Coronary artery (tissue), 2 donors: ENCODE data around the gene DYNC2H1.
A peak's percentile ranks its signal among the peaks of the same experiment; 100 is the strongest.

Source experiments
- DNase-seq: peaks from one replicate; pipeline ENCODE4 v3.0.0-alpha.2; 2017; ENCODE audit warnings: low spot score
- H3K27ac ChIP-seq, 2 donors: fragments of 200-600 bp; sonication (generic); one replicate each; pipeline ENCODE4 v1.5.1; 2016 to 2019
- H3K4me3 ChIP-seq: fragments of 200-600 bp; sonication (generic); 2 replicates; pipeline ENCODE4 v1.5.1; 2016; ENCODE audit warnings: mild to moderate bottlenecking, moderate library complexity
- CTCF ChIP-seq: fragments of 200-600 bp; sonication (generic); IDR thresholded peaks from one replicate; pipeline ENCODE4 v1.5.1; 2019; ENCODE audit warnings: antibody characterized with exemption

Gene DYNC2H1

GRCh38 chr11:103108933-103109817, at the start of gene DYNC2H1:
DYNC2H1 (plus strand) TSS chr11:103109426; CDS start chr11:103109575, 149 bp downstream.
- Histone ChIP-seq H3K27ac (peak within 1 kb of the TSS; percentile 62 to 84), H3K4me3 (peak within 1 kb of the TSS; percentile 85)
- TF ChIP-seq CTCF = no peak
- DNase-seq = peak; percentile 89

- DNase-seq = no peak
- TF ChIP-seq CTCF = no peak
- H3K4me3 ChIP-seq = no peak overlapping the region
- H3K27ac ChIP-seq = no peak overlapping the region
These were observed 47.6 kb upstream of the DYNC2H1 start for GRCh38 chr11:103061656-103062055.

GRCh38 chr11:103067118-103067517, 42.1 kb upstream of the DYNC2H1 start:
- no peak overlapping the region for H3K4me3 ChIP-seq
- no peak for DNase-seq
- no peak overlapping the region for H3K27ac ChIP-seq
- TF ChIP-seq CTCF = no peak

GRCh38 chr11:103069367-103069766, 39.9 kb upstream of the DYNC2H1 start:
- DNase-seq = no peak
- H3K27ac ChIP-seq = no peak overlapping the region
- TF ChIP-seq CTCF = no peak
- H3K4me3 ChIP-seq = no peak overlapping the region

- Histone ChIP-seq H3K4me3 (no peak overlapping the region), H3K27ac (no peak overlapping the region)
- no peak for DNase-seq
- TF ChIP-seq CTCF = no peak
These were observed 39.1 kb upstream of the DYNC2H1 start for GRCh38 chr11:103070142-103070541.

GRCh38 chr11:103071008-103071407, 38.2 kb upstream of the DYNC2H1 start:
- DNase-seq = no peak
- no peak overlapping the region for H3K4me3 ChIP-seq
- no peak overlapping the region for H3K27ac ChIP-seq
- no peak for TF ChIP-seq CTCF

GRCh38 chr11:103076361-103076760, 32.9 kb upstream of the DYNC2H1 start:
- Histone ChIP-seq H3K27ac (no peak overlapping the region), H3K4me3 (no peak overlapping the region)
- DNase-seq = no peak
- no peak for TF ChIP-seq CTCF
